ENCODE data around the gene ZSWIM8. TPM values are rescaled to one million over a fixed set of nuclear protein-coding genes. Genes with fewer than 3 reads are reported as not detected.

ZSWIM8 gene
- total and polyA plus RNA-seq, 2 experiments from 2014 or later: 25.5 to 61.5 TPM

DNA sequence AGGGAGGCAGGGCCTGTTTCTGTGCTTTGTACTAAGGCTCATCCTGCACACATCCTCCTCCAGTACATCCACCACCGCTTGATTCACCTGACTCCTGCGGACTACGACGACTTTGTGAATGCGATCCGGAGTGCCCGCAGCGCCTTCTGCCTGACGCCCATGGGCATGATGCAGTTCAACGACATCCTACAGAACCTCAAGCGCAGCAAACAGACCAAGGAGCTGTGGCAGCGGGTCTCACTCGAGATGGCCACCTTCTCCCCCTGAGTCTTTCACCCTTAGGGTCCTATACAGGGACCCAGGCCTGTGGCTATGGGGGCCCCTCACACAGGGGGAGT, 15.8 kb downstream of the ZSWIM8 start:
- TF ChIP-seq EZH2 (IDR thresholded peaks at IDR 0.05; ENCODE audit: insufficient read depth, poor library complexity, severe bottlenecking) (no peak), EZH2phosphoT487 (IDR thresholded peaks at IDR 0.05; ENCODE audit: insufficient read depth, low read depth) (no peak)
- Histone ChIP-seq H3K4me2 (ENCODE audit: unreplicated experiment) (no peak overlapping the region), H3K9me2 (ENCODE audit: insufficient read depth) (no peaks in the 10 kb centered on the region), H3K79me2 (ENCODE audit: insufficient read depth) (no peaks in the 10 kb centered on the region), H3K27me3 (replicated peaks; ENCODE audit: insufficient read depth) (no peaks in the 10 kb centered on the region), H3K9ac (no peak overlapping the region), H3F3A (ENCODE audit: insufficient read depth) (peaks cover 30% of the 10 kb centered on the region), H3K4me1 (ENCODE audit: insufficient read depth) (no peaks in the 10 kb centered on the region), H3K27ac (no peak overlapping the region), H3K36me3 (ENCODE audit: low read depth) (peaks cover 40% of the 10 kb centered on the region), H4K20me1 (ENCODE audit: insufficient read depth) (no peaks in the 10 kb centered on the region), H2AFZ (no peak overlapping the region), H3K9me3 (ENCODE audit: low read depth) (no peaks in the 10 kb centered on the region), H3K4me3 (no peak overlapping the region)
- in situ Hi-C loops (cut with MboI): no loop called here
- DNase-seq: no peak
- WGBS, 2 experiments (ENCODE audit: low coverage in 1 of 2, low lambda C conversion rate in 2 of 2, missing lambda C conversion rate in 2 of 2): 84 to 86% methylated on average over 13 of the region's 13 CpGs

DNA sequence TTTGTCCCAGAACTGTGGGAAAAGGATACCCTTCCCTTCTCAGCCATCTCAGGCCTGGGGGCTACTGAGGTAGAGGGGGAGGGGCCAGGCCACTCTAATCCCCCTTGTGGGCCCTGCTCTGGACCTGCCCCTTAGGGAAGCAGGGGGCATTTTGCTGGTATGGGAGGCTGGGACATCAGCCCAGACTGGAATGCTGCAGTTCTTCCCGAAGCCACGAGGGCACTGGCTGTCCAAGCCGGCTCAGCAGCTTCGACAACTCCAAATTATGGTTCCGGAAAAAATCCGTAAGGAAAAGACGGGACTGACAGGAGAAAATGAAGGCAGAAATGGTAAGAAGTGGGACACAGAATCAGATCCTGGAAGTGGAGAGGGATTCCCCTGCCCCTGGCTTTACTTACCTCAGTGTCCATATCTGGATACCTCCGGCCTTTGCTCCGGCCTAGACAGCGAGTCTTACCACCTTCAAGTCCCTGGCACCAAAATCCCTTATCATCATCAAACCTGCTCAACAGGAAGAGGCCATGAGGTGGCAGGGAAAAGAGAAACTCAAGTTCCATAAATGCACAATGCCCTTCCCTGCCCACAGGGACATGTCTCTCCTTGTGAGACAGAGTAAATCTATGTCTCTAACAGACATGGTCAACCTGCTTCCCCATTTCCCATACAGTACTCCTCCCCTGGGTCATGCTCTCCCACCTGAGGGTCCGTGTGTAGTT, 17.0 kb downstream of the ZSWIM8 start:
- H3K27ac ChIP-seq: no peak overlapping the region
- H3F3A ChIP-seq (ENCODE audit: insufficient read depth): peaks cover 27% of the 10 kb centered on the region
- no peak overlapping the region for H3K4me2 ChIP-seq (ENCODE audit: unreplicated experiment)
- no peak overlapping the region for H3K4me3 ChIP-seq
- TF ChIP-seq EZH2 (IDR thresholded peaks at IDR 0.05; ENCODE audit: insufficient read depth, poor library complexity, severe bottlenecking): no peak
- no peak for TF ChIP-seq EZH2phosphoT487 (IDR thresholded peaks at IDR 0.05; ENCODE audit: insufficient read depth, low read depth)
- H3K9me2 ChIP-seq (ENCODE audit: insufficient read depth): no peaks in the 10 kb centered on the region
- H3K4me1 ChIP-seq (ENCODE audit: insufficient read depth): no peaks in the 10 kb centered on the region
- H3K9me3 ChIP-seq (ENCODE audit: low read depth): no peaks in the 10 kb centered on the region
- WGBS, 2 experiments (ENCODE audit: low coverage in 1 of 2, low lambda C conversion rate in 2 of 2, missing lambda C conversion rate in 2 of 2): 63 to 75% methylated on average over 11 of the region's 11 CpGs
- H3K36me3 ChIP-seq (ENCODE audit: low read depth): peaks cover 50% of the 10 kb centered on the region
- no peak overlapping the region for H2AFZ ChIP-seq
- H3K79me2 ChIP-seq (ENCODE audit: insufficient read depth): peaks cover 10% of the 10 kb centered on the region
- no peak overlapping the region for H3K9ac ChIP-seq
- peak; percentile 45 for DNase-seq
- no peaks in the 10 kb centered on the region for H4K20me1 ChIP-seq (ENCODE audit: insufficient read depth)
- no peaks in the 10 kb centered on the region for H3K27me3 ChIP-seq (replicated peaks; ENCODE audit: insufficient read depth)
- in situ Hi-C loops (cut with MboI): no loop called here

DNA sequence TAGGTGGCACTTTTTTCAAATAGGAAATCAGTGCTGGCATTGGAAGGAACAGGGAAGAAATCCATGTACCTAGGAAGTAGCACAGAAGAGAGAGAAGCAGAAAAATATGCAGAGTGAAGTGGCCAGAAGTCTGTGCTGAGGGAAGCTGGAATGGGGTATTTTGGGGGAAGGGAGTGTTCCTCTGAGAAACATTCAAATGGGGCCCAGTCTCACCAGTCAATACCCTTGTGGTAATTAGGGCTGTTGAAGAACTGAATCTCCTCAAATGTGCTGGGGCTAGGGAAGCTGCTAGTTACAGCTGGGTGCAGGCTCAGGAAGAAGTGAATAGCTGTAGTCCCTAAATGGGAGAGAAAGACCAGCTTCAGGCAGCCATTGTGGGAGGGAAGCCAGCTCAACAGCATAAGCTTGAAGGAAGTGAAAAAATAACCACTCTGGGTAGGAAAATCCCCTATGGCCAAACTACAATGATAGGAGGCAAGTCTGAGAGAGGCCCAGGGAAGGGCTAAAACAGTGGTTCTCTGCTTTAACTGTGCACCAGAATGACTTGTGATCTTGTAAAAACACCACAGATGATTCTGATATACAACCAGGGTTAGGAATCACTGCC, 18.4 kb downstream of the ZSWIM8 start:
- Histone ChIP-seq H2AFZ (no peak overlapping the region), H3K79me2 (ENCODE audit: insufficient read depth) (peaks cover 23% of the 10 kb centered on the region), H3K9ac (no peak overlapping the region), H3K27me3 (replicated peaks; ENCODE audit: insufficient read depth) (no peaks in the 10 kb centered on the region), H3K36me3 (ENCODE audit: low read depth) (peaks cover 51% of the 10 kb centered on the region), H3K27ac (no peak overlapping the region), H3F3A (ENCODE audit: insufficient read depth) (peaks cover 20% of the 10 kb centered on the region), H3K9me2 (ENCODE audit: insufficient read depth) (no peaks in the 10 kb centered on the region), H3K4me1 (ENCODE audit: insufficient read depth) (no peaks in the 10 kb centered on the region), H4K20me1 (ENCODE audit: insufficient read depth) (no peaks in the 10 kb centered on the region), H3K9me3 (ENCODE audit: low read depth) (no peaks in the 10 kb centered on the region), H3K4me3 (no peak overlapping the region), H3K4me2 (ENCODE audit: unreplicated experiment) (no peak overlapping the region)
- in situ Hi-C loops (cut with MboI): no loop called here
- no peak for TF ChIP-seq EZH2 (IDR thresholded peaks at IDR 0.05; ENCODE audit: insufficient read depth, poor library complexity, severe bottlenecking)
- no peak for TF ChIP-seq EZH2phosphoT487 (IDR thresholded peaks at IDR 0.05; ENCODE audit: insufficient read depth, low read depth)
- DNase-seq: no peak

DNA sequence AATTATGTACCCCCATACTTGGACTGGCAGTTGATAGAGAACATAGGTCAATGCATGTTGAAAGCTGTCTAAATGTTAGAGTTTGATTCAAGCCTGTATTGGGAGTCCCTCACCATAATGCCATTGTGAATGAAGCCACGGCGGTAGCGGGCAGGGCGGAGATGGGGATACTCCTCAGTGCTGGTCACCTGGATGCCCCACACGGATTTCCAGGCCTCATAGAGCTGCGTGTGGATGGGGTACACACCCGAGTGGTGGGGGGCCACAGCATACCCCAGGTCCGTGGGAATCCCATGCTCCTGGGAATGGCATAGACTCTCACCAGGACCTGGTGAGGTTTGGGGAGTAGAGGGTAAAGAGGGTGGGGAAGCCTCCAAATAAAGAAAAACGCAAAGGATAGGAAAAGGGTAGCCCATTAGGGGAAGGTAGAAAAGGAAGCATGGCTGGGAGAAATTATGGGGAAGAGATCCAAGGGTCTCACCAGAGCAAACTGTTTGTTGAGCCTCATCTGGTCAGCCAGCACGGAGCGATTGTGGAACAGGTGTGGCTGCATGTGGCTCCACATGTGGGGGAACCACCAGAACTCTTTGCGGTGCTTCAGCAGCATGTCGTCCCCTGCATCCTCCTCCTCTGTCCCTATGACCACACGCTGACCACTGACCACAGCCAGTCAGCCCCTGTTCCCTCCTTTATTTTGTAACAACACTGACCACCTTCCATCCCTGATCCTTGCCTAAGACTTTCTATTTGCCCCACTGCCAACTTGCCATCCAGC, 21.0 kb downstream of the ZSWIM8 start:
- no peaks in the 10 kb centered on the region for H3K9me3 ChIP-seq (ENCODE audit: low read depth)
- H3K4me2 ChIP-seq (ENCODE audit: unreplicated experiment): no peak overlapping the region
- H3K4me1 ChIP-seq (ENCODE audit: insufficient read depth): peaks cover 13% of the 10 kb centered on the region
- H2AFZ ChIP-seq: no peak overlapping the region
- H3K4me3 ChIP-seq: no peak overlapping the region
- in situ Hi-C loops (cut with MboI): no loop called here
- peaks cover 47% of the 10 kb centered on the region for H3K36me3 ChIP-seq (ENCODE audit: low read depth)
- H3F3A ChIP-seq (ENCODE audit: insufficient read depth): peaks cover 18% of the 10 kb centered on the region; the same call in 1 of the 2 replicates
- H4K20me1 ChIP-seq (ENCODE audit: insufficient read depth): no peaks in the 10 kb centered on the region
- no peaks in the 10 kb centered on the region for H3K27me3 ChIP-seq (replicated peaks; ENCODE audit: insufficient read depth)
- no peak for DNase-seq
- H3K79me2 ChIP-seq (ENCODE audit: insufficient read depth): peaks cover 40% of the 10 kb centered on the region
- H3K27ac ChIP-seq: no peak overlapping the region
- no peak overlapping the region for H3K9ac ChIP-seq
- no peaks in the 10 kb centered on the region for H3K9me2 ChIP-seq (ENCODE audit: insufficient read depth)
- no peak for TF ChIP-seq EZH2 (IDR thresholded peaks at IDR 0.05; ENCODE audit: insufficient read depth, poor library complexity, severe bottlenecking)
- TF ChIP-seq EZH2phosphoT487 (IDR thresholded peaks at IDR 0.05; ENCODE audit: insufficient read depth, low read depth): no peak
- WGBS, 2 experiments (ENCODE audit: low coverage in 1 of 2, low lambda C conversion rate in 2 of 2, missing lambda C conversion rate in 2 of 2): 86 to 87% methylated on average over 14 of the region's 14 CpGs
